A549 (cell line): ENCODE data around the gene CTRB2.

ENCODE experiments used
- CHD2 ChIP-seq: fragments of 150-350 bp; IDR thresholded peaks from 2 replicates; pipeline ENCODE4 v1.6.1; 2014; ENCODE audit warnings: low read length; ENCODE audit not compliant: partially characterized antibody
- CTCF ChIP-seq: fragments of >200 bp; sonication (Bioruptor Twin); formaldehyde crosslinking; IDR thresholded peaks from 3 replicates; pipeline ENCODE4 v1.5.1; 2016
- EP300 ChIP-seq, 2 experiments: fragments of >200 bp; sonication (Bioruptor Twin); formaldehyde crosslinking; IDR thresholded peaks; 2 replicates in 1 of 2; 3 replicates in 1 of 2; pipeline ENCODE4 v1.6.1; 2016 to 2017
- HDAC2 ChIP-seq: fragments of 200-600 bp; sonication (generic); IDR thresholded peaks from 2 replicates; pipeline ENCODE4 v1.6.1; 2016
- HMGXB4 ChIP-seq: fragments of 250-450 bp; sonication (Bioruptor Pico); IDR thresholded peaks from 2 replicates; pipeline ENCODE4 v1.5.0; 2021; ENCODE audit warnings: mild to moderate bottlenecking, moderate library complexity, borderline replicate concordance
- HOXA7 ChIP-seq: fragments of 250-450 bp; sonication (Bioruptor Pico); IDR thresholded peaks from 2 replicates; pipeline ENCODE4 v1.5.0; 2020; ENCODE audit warnings: mild to moderate bottlenecking, moderate library complexity
- MAFK ChIP-seq: fragments of 450-650 bp; IDR thresholded peaks from 2 replicates; pipeline ENCODE4 v1.6.1; 2014; ENCODE audit not compliant: partially characterized antibody
- POLR2A ChIP-seq: IDR thresholded peaks from 2 replicates; pipeline ENCODE4 v1.6.1; 2012; ENCODE audit warnings: mild to moderate bottlenecking, low read length
- REST ChIP-seq: fragments of 200-600 bp; sonication (generic); IDR thresholded peaks from 2 replicates; pipeline ENCODE4 v1.6.1; 2016; ENCODE audit warnings: antibody characterized with exemption, mild to moderate bottlenecking, moderate library complexity
- RNF2 ChIP-seq: fragments of 200-600 bp; sonication (generic); IDR thresholded peaks from 2 replicates; pipeline ENCODE4 v1.6.1; 2016; ENCODE audit warnings: low read depth, mild to moderate bottlenecking, antibody characterized with exemption, moderate library complexity, borderline replicate concordance
- SMC3 ChIP-seq: fragments of >200 bp; sonication (Bioruptor Twin); formaldehyde crosslinking; IDR thresholded peaks from 3 replicates; pipeline ENCODE4 v1.6.1; 2018; ENCODE audit warnings: inconsistent platforms
- USF2 ChIP-seq: fragments of 450-650 bp; IDR thresholded peaks from 2 replicates; pipeline ENCODE4 v1.6.1; 2014; ENCODE audit warnings: antibody characterized with exemption

- TF ChIP-seq RNF2 (no peak), USF2 (no peak), EP300 (IDR thresholded peaks at IDR 0.05) (no peak), REST (no peak), HDAC2 (no peak), MAFK (no peak), CHD2 (no peak), HOXA7 (no peak), HMGXB4 (no peak), CTCF (no peak), SMC3 (no peak), POLR2A (no peak)
Observed at GRCh38 chr16:75239542-75240122, 32.7 kb upstream of the CTRB2 start.
